Sigmoid colon (tissue), 4 donors: Measurements from ENCODE around the gene GSC.

Source experiments
- POLR2A ChIP-seq, 2 donors: fragments of 450-650 bp; IDR thresholded peaks; one replicate each; pipeline ENCODE4 v1.6.1; 2016; ENCODE audit warnings: antibody characterized with exemption in 2 of 2, mild to moderate bottlenecking in 2 of 2, moderate library complexity in 2 of 2
- POLR2AphosphoS5 ChIP-seq, 4 donors: sonication (generic); formaldehyde crosslinking; IDR thresholded peaks; one replicate each; pipeline ENCODE4 v1.6.1; 2017; ENCODE audit warnings: antibody characterized with exemption in 4 of 4
- TF ChIP-seq, protein P1 (sequence below), 4 experiments: fragments of 450-650 bp in 3 of 4; fragments of 200-600 bp in 1 of 4; IDR thresholded peaks; one replicate each; pipeline ENCODE4 v1.5.1; 2016 to 2019; ENCODE audit warnings: antibody characterized with exemption in 4 of 4, mild to moderate bottlenecking in 3 of 4, moderate library complexity in 2 of 4

DNA sequence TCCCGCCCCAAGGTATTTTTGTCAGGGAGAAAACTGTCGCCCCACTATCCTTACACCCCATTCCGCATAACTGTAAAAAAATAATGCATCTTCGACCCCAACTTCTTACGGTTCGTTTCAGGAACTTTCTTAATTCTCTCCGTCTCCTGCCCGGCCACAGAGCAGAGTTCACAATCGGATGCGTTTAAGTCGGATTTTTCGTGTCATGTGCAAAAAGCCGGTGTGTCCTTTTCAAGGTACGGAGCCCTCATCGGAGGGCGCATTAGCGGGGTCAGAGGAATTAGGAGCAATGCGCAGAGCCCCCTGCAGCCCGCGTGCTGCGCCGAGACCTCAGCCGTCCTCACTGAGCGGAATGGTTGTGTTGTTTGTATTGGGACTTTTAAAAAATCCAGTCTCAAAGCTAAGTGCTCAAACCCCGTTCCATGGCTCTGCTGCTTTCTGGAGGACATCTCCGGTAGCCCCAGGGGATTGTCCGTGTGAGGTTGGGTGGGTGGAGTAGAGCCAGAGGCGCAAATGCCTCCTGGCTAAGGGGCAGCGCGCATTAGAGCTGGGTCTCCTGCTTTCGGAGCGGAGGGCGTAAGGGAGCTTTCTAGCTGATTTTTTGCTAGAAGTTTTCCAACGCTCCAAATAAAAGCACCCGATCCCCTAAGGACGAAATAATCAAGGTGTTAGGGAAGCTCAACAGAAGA is 3.9 kb upstream of the GSC start:
- TF ChIP-seq, protein P1, sequence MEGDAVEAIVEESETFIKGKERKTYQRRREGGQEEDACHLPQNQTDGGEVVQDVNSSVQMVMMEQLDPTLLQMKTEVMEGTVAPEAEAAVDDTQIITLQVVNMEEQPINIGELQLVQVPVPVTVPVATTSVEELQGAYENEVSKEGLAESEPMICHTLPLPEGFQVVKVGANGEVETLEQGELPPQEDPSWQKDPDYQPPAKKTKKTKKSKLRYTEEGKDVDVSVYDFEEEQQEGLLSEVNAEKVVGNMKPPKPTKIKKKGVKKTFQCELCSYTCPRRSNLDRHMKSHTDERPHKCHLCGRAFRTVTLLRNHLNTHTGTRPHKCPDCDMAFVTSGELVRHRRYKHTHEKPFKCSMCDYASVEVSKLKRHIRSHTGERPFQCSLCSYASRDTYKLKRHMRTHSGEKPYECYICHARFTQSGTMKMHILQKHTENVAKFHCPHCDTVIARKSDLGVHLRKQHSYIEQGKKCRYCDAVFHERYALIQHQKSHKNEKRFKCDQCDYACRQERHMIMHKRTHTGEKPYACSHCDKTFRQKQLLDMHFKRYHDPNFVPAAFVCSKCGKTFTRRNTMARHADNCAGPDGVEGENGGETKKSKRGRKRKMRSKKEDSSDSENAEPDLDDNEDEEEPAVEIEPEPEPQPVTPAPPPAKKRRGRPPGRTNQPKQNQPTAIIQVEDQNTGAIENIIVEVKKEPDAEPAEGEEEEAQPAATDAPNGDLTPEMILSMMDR (IDR thresholded peaks at IDR 0.05), result no peak
- no peak for TF ChIP-seq POLR2AphosphoS5 (IDR thresholded peaks at IDR 0.05)
- TF ChIP-seq POLR2A (IDR thresholded peaks at IDR 0.05), result no peak
